NCI-H82 (cell line): Measurements from ENCODE around the gene HEXIM1.
"Not testable (repeated sequence)": the region's sequence is repeated elsewhere in the genome, so short reads cannot be mapped to it uniquely, and the experiment has no call there.

Experiments used
- DNase-seq: peaks from one replicate; lab custom pipeline; 2025; lab: John Stamatoyannopoulos, UW

Gene HEXIM1

DNA sequence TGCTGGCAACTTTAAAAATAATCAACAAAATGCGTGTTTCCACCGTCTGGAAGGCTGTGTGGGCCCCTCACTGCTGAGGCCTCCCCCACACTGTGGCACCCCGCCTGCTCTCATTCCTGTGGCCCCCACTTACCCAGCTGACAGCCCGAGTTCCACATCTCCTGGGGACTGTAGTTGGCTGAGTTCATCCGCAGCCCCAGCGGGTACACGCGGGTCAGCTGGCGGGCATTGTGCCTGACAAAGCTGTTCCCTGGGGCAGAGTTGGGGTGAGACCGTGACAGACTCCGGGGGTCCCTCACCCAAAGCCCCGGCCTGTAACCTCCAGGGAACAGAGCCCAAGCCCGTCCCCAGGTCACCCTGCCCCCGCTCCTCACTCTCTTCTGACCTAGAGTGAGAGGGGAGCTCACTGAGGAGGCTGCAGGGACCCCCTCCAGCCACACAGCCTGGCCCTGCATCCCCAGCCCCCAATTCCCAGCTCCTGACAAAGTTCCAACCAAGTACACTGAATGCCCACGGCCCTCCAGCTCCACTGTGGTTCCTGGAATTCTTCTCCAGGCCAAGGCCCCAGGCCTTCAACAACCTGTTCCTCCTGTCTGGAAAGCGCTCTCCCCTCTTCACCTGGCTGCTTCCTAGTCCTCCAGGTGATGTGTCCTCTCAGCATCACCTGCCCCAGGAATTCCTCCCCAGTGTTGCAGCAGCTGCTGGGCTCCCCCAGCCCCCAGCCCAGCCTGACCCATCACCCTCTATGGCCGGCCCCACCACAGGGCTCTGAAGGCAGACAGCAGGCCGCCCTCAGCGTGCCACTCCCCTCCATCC, 34.0 kb upstream of the HEXIM1 start:
- DNase-seq, result no peak

DNA sequence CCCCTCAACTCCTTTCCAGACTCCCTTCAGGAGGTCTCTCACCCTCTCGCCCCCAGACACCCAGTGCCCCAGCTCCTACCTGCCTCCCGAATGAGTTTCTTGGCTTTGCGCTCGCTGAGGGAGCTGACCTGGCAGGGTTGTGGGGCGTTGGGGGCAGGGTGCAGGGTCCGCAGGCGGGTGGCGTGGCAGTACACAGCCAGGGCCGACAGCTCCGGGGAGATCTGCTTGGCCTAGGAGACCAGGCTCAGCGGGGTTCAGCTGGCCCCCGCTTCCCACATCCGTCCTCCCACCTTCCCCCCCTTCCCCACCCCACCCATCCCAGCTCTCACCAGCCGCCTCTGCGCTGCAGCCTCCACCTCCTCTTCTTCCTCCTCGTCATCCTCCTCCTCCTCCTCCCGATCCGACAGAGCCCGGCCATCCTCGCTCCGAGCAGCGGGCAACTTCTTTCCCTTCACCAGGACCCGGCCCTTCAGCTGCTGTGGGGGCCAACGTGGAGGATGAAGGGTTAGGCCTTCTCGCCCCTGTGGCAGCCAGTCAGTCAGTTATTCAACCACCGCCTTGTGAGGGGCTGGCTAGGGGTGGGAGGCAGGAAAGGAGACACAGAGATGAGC, 33.2 kb upstream of the HEXIM1 start:
- no peak for DNase-seq

DNA sequence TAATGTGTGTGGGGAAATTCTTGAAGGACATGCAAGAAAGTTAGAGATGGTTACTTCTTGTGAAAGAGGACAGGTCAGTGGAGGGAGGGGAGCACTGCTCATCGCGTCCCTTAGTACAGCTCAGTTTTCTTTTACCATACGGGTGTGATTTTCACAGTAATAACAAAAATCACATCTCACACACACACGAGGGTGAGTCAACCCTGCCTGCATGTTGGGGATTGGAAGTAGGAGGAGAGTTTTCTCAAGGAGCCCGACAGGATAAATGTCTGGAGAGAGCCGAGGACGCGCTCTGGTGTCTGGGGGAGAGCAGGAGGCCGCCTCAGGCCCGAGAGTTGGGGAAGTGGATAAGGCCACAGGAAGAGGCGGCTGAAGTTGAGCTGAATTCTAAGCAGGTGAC, 32.4 kb upstream of the HEXIM1 start:
- no peak for DNase-seq

DNA sequence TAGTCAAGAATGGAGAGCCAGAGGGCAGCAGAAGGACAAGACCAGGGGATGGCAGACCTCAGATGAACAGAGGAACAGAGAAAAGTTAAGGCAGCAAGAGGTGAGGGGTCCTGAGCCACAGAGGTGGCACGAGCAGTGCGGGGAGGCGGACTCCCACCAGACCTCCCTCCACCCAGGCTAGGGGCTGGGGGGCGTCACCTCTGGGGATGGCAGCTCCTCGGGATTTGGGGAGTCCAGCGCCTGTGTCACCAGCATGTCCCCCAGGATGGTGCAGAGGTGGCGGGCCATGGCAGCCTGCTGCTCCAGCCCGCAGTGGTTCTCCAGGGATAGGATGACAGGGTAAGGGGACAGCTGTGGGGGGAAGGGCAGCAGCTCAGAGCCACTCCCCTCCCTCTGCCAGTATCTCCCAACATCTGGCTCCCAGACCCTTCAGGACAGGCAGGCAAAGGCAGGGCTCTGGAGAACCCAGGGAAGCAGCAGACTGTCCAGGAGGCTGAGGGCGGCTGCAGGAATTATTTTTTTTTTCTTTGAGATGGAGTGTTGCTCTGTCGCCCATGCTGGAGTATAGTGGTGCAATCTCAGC, 31.8 kb upstream of the HEXIM1 start:
- peak; percentile 56 for DNase-seq

DNA sequence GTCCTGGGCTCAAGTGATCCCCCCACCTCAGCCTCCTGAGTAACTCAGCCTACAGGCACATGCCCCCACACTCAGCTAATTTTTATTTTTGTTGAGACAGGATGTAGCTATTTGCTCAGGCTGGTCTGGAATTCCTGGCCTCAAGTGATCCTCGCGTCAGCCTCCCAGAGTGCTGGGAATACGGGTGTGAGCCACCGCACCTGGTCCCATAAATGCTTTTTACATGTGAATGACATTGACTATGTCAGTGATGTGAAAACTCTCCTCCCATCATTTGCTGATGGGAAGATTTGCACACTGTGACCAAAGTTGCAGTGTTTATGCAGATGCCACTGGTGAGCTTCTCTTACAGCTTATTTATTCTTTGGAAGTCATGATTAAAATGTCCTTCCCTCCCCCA, 30.9 kb upstream of the HEXIM1 start:
- no peak for DNase-seq

DNA sequence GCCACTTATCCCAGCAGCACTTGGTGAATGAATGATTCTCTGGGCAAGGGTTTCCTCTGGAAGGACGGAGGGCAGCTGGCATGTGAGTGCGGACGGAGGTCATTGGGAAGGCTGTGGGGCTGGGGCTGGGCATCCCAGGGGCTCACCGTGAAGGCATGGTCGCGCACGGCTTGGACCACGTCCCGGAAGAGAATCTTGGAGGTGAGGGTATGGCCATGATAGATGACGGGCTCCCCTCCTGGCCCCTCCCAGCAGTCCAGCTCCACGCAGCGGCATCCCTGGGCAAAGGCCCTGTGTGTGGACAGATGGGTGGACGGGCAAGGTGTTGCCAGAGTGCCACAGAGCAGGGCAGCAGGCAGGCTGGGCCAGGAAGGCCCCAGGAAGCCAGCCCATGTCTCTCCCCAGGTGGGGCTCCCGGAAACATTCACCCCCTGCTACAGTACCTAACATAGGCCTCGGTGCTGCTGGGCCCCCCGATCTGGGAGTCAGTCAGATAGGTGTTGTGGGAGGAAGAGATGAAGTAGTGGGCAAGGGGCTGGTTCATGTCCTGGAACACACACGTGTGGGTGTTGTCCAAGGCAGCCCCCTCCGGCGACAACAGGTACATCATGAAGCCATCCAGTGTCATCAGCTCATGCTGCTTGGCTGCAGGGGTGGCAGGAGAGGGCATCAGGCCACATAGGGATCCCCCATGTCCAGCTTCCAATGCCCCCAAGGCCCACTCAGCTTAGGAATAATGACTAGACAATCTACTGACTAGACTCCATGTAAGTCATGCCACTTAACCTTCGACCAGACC, 30.2 kb upstream of the HEXIM1 start:
- no peak for DNase-seq

DNA sequence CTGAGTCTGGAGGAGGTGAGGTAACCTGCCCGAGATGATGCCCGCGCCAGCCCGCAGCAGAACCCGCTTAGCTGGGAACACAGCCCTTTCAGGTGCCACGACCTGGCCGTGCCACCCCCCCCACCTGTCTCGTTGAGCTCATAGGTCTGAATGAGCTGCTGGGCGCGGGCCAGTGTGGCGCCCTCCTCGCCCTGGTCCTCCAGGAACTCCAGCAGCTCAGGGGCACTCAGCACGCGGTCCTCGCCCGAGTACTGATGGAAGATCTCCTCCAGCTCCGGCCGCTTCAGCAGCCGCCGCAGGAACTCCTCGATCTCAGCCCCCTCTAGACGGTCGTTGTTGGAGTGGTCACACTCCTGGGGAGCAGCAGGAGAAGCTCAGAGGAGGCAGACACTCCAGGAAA, 29.6 kb upstream of the HEXIM1 start:
- no peak for DNase-seq

DNA sequence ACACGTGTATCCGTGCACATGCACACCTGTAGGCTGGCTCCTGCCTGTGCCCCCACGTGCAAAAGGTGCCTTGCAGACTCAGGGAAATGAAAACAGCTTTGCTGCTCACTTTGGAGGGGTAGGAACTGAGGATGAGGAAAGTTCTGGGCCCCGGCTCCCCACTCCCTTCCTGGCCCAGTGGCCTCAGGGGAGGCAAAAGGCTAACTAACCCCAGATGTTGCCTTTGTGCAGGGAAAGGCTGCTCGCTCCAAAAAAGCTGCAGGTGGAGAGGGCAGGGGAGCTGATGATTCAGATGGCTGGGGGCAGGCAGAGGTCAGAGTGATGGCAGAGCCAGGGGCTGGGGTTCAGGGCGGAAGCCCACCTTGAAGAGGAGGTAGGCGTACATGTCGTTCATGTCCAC, 28.3 kb upstream of the HEXIM1 start:
- no peak for DNase-seq

DNA sequence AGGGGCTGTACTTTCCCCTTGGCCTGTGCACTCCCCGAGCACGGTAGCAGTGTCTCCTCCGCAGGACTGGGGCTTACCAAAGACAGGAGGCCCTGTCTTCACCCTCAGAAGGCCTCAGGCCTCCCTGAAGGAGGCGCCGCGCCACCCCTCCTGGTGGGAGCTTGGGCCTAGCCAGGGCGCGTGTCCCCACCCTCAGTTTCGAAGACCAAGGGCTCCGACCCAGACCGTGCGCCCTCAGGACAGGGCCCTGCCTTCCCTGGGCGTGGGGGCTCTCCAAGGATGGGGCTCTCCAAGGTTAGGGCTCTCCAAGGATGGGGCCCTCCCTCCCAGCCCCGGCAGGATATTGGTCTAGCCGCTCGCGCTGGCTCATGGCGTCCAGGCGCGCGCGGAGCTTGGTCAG, 27.7 kb upstream of the HEXIM1 start:
- DNase-seq, result no peak

DNA sequence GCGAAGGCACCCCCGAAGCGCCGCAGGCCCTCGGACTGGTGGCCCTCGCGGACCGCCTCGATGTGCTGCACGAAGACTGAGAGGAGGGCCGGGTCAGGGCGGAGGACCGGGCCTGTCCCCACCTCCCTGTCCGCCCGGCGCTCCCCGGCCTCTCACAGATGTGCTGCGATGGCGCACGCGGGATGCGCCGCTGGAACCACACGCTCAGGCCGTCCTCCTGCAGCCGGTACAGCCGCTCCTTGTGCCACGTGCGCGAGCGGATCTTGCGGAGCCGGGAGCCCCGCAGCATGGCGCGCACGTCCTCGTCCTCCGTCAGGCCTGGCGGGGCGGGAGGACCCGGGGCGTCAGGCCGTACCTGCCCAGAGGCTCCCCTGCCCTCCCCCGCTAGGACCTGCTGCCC, 27.2 kb upstream of the HEXIM1 start:
- DNase-seq, result no peak

DNA sequence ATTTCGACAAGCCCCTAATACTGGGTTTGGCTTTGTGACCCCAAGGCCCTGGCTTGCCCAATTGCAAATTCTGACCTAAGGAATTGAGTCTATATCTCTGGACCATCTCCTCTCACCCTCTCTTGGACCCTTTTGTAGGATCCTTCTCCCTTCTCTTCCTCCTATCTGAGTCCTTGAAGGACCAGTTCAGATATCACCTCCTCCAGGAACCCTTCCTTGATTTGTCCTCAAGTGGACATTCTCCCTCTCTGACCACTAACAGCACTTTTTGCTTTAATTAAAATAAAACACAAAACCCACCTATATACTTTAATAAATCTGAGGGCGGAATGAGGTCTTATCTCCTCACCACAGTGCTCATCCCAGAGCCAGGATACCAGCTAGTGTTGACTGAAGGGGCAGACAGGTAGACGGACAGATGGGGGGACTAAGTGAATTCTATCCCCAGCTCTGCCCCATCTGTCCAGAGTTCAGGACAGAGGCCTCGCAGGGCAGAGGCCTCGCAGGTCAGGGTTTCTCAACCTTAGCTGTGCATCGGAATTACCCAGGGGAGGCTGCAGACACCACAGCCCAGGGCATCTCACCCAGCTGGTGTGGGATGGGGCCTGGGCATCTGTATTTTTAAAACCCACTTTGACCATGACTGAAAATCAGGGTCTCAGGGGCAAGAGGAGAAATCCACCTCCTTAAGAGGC, 25.1 kb upstream of the HEXIM1 start:
- no peak for DNase-seq

DNA sequence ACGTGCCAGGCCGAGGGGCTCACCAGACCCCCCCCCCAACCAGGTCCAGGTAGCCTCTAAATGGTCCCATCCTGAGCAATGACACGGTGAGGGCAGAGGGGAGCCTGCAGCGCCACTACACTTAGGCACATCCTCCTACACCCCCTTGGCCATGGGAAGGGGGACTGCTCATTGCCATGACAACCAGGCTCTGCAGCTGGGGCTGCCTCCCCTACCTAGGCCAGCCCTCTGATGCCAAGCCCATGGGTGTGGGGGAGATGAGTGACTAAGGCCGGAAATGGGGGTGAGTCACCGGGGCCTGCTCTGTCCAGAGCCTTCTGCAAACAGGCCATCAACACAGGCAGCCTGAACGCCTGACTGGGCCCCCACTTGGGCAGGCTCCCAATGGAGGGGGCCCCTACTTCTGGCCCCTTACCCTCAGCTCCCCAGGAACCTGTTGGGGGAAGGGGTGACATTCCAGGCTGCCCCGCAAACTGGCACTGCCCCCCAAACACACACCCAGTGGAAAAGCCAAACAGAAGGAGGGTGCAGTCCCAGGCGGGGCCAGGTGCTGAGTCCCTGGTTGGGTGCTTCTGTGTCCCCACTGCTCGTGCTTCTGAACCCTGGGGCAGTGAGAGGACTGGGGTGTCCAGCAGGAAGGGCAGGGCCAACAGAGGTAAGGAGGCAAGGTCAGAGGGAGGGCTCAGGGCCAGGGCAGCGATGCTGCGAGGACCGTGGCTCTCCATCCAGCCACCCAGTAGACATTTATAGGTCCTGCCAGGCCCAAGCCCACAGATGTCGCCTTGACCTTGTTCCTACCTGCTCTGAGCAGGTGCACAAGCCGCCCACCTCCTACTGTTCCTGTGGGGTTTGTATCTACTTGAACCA, 24.1 kb upstream of the HEXIM1 start:
- no peak for DNase-seq

DNA sequence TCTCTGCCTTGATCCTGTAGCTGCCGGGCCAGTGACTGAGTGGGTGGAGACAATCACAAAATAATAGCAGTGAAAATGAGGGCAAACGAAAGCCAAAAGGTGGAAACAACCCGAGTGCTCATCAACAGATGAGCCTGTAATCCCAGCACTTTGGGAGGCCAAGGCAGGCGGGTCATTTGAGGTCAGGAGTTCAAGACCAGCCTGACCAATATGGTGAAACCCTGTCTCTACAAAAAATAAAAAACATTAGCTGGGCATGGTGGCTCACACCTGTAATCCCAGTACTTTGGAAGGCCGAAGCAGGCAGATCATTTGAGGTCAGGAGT, 23.5 kb upstream of the HEXIM1 start:
- not testable (repeated sequence) for DNase-seq

DNA sequence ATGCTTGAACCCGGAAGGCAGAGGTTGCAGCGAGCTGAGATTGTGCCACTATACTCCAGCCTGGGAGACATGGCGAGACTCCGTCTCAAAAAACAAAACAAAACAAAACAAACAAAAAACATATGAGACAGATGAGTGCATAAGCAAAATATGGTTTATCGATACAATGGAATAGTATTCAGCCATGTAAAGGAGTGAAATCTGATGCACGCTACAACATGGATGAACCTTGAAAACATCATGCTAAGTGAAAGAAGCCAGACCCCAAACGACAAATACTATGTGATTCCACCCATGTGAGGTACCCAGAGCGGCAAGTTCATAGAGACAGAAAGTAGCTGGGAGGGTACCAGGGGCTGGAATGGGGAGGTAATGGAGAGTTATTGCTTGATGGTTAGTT, 22.8 kb upstream of the HEXIM1 start:
- no peak for DNase-seq

DNA sequence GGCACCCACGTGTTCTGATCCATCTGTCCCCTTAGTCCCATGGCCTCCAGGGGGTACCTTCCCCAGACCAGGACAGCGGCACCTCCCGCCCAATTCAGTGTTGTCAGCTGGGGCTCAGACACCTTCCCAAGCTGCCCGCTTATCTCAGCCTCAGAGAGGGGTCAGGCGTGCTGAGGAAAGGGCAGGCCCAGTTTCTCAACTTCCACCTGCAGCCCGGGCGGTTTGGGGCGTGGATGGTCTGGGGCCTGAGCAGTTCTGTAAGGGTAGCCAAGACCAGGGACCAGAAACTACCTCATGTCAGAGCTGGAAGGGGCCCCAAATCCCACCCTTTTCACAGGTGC, 21.1 kb upstream of the HEXIM1 start:
- DNase-seq, result no peak

DNA sequence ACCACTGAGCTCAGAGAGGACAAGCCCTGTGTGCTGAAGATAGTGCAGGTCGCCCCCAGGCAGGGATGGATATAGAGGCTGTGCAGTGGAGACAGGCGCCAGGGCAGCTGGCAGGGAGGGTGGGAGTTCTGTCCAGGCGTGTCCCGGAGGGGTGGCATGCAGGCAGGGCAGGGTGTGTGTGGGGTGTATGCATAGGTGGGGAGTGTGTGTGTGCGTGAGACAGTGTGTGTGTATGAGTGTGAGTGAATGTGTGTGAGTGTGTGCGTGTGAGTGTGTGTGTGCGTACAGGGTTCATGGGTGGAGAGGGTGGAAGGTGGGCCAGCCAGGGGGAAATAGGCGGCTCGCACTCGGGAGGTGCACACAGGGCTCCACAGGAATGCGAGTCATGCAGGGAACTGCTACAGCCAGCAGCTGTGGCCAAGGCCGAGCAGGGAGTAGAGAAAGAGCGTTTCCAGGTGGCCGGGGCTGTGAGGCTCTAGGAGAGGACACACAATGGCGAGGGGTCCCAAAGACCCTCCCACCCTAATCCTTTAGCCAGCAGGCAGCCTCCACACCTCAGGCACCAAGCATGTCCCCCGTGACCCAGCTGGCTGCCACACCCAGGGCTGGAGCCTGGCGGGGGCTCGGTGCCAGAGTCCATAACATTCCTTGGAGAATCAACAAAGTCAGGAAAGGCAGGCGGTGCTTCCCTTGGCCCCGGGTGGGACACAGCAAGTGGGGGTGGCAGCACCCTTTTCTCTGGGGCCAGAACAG, 20.6 kb upstream of the HEXIM1 start:
- DNase-seq, result no peak

DNA sequence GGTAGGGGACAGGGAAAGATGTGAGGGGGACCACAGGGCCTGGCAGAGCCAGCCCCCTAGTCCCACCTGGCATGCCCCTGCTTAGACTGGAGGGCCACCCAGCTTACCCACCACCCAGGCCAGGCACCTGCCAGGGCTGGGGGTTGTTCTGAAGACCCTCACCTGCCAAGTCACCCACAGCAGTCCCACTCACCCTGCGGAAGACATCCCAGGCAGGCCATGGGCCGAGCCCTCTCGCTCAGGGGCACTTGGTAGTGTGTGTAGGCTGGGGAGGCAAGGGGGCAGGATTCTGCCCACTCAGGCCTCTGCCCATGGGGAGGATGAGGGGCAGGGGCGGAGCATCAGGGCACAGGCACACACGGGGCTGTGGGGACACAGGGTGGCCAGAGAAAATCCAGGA, 19.9 kb upstream of the HEXIM1 start:
- DNase-seq, result no peak

DNA sequence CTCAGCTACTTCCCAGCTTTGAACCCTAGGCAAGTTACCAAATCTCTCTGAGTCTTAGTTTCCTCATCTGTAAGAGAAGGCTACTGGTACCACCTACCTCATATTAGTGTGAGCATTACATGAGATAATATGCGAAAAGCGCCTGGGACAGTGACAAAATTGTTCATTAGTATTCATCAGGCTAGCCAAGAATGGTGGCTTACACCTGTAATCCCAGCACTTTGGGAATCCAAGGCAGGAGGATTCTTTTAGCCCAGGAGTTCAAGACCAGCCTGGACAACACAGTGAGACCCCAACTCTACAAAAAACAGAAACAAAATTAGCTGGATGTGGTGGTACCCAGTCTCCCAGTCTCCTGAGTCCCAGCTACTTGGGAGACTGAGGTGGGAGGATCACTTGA, 19.3 kb upstream of the HEXIM1 start:
- DNase-seq, result no peak

DNA sequence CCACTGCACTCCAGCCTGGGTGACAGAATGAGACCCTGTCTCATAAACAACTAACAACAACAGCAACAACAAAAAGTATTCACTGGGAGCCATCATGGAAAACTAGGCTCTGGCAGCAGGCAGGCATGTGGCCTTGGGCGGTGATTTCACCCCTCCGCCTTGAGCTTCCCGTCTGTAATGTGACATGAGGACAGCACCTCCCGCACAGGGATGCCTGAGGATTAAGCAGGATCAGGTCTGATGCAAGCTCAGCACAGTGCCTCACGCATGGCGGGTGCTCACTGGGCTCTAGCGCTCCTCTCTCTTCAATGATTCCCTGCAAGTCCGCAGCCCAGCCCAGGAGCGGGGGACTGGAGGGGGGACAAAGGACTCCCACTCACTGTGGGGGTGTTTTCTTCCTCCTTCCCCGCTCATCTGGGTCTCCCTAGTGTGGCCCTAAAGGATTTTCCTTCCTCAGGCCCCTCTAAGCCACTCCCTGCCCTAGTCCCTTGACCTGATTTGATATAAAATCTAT, 18.8 kb upstream of the HEXIM1 start:
- peak; percentile 97 for DNase-seq

DNA sequence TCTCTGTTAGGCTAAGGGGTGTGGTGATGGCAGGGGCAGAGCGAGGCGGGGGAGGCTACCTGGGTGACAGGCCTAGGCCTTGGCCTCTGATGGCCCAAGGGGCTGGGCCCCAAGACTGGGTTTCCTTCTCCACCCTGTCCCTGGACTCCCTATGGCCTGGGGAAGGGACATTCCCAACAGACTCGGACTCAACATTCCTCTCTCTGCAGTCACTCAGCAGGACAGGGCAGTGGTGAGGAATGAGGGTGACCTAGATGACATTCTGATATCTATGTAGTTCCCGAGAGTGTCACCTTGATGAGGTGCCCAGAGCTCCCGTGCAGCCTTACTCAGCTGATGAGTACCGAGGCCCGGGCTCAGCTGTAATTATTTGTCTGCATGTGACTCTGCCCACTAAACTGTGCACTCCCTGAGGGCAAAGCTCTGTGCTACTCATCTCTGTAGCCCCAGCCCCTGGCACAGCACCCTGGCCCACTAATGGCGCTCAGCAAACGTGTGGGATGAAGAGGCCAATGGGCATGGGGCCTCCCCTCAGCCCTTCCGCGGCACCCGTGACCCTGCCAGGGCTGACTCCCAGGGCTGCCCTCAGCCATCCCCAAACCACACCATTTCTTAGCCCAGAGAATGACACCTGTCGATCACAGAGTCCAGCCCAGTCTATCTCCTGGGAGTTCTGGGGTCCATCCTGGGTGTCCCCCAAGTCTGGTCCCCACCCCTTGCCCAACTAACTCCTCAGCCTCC, 18.2 kb upstream of the HEXIM1 start:
- DNase-seq, result no peak
